Epithelial cell of proximal tubule (primary cell): Measurements from ENCODE around the gene GRM4. TPM values are rescaled to one million over a fixed set of nuclear protein-coding genes. Genes with fewer than 3 reads are reported as not detected.

ENCODE experiments used
- DNase-seq: peaks from one replicate; pipeline ENCODE4 v3.0.0-alpha.2; 2011; ENCODE audit warnings: low read depth
- H3K4me3 ChIP-seq: 2 replicates; pipeline ENCODE4 v1.5.1; 2011; ENCODE audit warnings: low read depth, mild to moderate bottlenecking, low read length
- CTCF ChIP-seq: conservative IDR thresholded peaks from 2 replicates; pipeline ENCODE4 v1.5.1; 2012; ENCODE audit warnings: low read depth, mild to moderate bottlenecking, low read length
- total RNA-seq: library from RNA; depleted of rRNA; stranded (reverse); fragments of >200 nt; gene quantifications from 2 replicates; pipeline ENCODE4 v1.2.3, GENCODE V29; 2015

The GRM4 gene
- total RNA-seq, 1 donor from 2014 or later = not detected

GRCh38 chr6:33979750-33980149 is 166.1 kb downstream of the GRM4 start:
- no peak for TF ChIP-seq CTCF
- H3K4me3 ChIP-seq = no peak overlapping the region
- DNase-seq = no peak

DNA sequence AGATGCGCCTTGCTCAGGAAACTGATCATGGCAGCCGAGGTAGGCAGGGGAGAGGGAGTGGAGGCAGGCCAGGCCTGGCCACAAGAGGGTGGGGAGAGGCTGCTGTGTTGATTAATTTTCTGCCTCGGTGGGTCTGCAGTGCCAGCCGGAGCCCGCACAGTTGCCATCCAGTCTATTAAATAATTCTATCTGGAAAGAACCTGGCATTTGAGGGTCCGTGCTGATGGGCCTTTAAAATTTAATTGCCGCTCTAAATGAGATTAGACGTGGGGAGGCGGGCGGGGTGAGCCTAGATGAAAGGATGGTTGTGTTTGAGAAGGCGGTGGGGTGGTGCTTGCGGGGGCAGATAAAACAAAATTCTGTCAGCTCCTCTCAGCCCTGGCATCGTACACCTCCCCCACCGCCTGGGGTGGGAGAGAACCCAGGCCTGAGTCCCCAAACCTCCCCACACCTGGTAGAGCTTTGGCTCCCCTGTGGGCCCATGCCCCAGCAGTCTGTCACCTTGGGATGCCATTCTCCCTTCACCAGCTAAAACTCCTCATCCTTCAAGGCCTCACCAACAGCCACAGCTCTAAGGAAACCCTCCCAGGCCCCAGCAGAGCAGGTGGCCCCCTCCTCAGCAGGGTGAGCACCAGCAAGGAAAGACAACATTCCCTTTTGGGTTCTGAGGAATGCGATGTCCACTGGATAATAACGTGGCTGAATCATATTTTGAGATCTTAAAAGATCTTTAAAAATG is 167.3 kb downstream of the GRM4 start:
- no peak overlapping the region for H3K4me3 ChIP-seq
- no peak for TF ChIP-seq CTCF
- DNase-seq = no peak

- H3K4me3 ChIP-seq = no peak overlapping the region
- TF ChIP-seq CTCF = no peak
These were observed 168.1 kb downstream of the GRM4 start for GRCh38 chr6:33977606-33978411.

DNA sequence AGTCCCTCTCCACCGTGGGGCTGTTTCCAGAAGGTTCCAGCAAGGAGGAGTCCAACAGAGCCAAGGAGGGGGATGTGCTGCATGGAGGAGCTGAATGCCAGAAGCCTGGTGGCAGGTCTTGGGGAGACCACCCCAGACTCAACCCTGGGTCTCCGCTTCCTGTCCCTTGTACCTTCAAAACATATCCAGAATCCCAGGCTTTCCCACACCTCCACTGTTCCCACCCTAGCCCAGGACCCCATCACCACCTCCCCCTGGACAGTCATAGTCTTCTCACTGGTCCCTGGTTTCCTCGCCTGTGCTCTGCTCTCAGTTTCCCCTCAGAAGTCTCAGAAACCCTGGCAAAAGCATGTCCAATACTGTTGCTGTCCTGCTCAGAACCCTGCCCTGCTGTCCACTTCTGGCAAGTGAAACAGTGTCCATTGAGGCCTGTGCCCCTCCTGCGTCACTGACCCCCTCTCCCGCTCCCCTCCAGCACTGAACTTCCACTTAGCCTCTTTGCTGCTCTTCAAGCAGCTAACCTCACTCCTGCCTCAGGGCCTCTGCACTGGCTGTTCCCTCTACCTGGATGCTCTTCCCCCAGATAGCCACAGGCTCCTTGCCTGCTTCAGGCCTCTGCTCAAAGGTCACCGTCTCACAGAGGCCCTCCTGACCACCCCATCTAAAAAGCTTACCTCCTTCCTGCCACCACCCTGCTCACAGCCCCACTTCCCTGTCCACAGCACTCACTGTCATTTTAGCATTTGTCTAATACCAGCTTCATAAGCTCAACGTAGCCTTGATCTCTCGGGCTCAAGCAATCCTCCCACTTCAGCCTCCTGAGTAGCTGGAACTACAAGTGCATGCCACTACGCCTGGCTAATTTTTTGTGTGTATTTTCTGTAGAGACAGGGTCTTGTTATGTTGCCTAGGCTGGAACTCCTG is 169.2 kb downstream of the GRM4 start:
- TF ChIP-seq CTCF = no peak
- H3K4me3 ChIP-seq = no peak overlapping the region
- no peak for DNase-seq

More at GRCh38 chr6:33977606-33978411, 168.1 kb downstream of the GRM4 start:
- DNase-seq = no peak

DNA sequence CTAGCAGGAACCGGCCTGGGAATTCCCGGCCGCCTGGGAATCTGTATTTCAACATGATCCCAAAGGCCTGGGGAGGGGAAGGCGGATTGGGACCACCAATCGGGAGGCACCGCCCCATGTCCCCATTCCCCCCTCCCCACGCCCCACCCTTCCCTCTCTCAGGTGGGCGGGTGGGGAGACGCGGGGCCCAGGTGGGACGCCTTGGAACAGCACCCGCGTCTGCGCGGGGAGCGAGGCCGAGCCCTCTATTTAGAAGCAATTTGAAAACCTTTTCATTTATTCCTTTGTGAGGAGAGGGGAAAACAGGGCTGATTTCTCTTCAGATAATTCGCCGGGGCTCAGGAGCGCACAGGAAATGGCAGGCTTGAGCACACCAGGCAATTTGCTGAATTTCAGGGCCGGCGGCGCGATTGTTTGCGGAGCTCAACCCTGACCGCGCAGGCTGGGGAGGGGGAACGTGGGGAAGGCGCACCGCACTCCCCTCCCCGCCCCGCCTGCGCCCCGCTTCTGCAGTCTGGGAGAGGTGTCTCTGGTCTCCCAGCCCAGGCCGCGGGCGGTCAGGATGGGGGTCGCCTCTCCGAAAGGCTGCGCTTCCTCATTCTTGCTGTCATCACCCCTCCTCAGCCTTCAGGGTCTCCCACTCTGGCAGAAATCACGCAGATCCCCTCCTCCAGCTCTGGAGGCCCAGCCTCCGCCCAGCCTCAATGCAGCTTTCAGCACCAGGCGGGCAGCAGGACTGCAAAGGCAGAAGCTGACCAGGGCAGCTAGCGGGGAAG is 170.0 kb downstream of the GRM4 start:
- DNase-seq = no peak
- no peak for TF ChIP-seq CTCF
- no peak overlapping the region for H3K4me3 ChIP-seq

- TF ChIP-seq CTCF = no peak
- H3K4me3 ChIP-seq = no peak overlapping the region
- no peak for DNase-seq
These were observed 171.4 kb downstream of the GRM4 start for GRCh38 chr6:33974471-33974870.
